Measurements from ENCODE around the gene ASXL2.
"Not testable (repeated sequence)": the region's sequence is repeated elsewhere in the genome, so short reads cannot be mapped to it uniquely, and the experiment has no call there.

The ASXL2 gene

DNA sequence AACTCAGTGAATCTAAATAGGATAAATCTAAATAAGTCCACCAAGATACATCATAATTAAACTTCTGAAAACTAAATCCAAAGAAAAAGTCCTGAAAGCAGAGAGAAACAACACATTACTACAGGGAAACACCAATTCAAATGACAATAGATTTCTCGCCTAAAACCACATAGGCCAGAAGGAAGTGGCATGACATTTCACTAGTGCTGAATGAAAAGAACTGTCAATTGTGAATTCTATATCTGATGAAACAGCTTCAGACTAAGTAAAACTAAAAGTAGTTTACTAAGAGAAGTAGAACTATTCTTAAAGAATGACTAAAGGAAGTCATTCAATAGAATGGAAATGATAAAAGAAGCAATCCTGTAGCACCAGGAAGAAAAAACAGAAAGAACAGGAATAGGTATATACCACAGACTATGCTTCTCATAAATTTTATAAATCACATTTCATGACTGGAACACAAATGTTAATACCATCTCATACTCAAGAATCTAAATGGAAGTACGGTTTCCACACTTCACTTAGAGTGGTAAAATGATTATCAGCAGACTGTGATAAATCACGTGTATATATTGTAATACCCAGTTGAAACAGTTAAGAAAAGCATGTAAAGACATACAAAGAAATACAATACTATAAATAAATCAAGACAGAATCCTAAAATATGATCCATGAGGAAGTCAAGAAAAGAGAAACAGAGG, 46.4 kb downstream of the ASXL2 start:
- no peak for DNase-seq

GRCh38 chr2:25829828-25830227, 48.5 kb downstream of the ASXL2 start:
- DNase-seq: no peak

DNA sequence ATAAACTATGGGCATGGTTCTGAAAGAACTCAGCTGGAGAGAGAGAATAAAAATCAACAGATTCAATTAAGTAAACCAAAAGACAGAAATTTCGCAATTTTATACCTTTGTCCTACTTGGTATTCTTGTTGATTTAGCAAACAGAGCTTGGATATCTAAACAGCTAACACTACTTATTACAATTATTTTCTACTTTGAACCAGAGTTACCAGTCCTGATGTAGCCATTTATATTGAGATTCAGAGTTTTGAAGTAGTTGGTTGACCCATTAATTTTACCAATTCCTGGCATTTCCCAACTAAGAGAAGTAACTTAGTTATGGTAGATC, 48.9 kb downstream of the ASXL2 start:
- no peak for DNase-seq

- DNase-seq: not testable (repeated sequence)
Observed at GRCh38 chr2:25828532-25829376, 49.5 kb downstream of the ASXL2 start.

DNA sequence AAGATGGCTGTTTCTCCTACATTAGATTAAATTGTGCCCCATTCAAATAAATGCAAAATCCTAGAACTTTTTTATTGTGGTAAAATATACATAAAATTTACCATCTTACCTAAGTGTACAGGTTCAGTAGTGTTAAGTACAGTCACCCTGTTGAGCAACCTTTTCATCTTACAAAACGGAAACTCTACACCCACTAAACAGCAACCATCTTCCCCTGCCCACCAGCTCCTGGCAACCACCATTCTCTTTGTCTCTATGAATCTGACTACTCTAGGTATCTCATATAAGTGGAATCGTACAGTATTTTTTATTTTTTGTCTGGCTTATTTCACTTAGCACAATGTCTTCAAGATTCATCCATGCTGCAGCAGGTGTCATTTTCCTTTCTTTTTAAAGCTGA, 53.0 kb downstream of the ASXL2 start:
- DNase-seq: no peak

- no peak for DNase-seq
Observed at GRCh38 chr2:25824718-25825117, 53.6 kb downstream of the ASXL2 start.

- no peak for DNase-seq
Observed at GRCh38 chr2:25824216-25824615, 54.1 kb downstream of the ASXL2 start.

DNA sequence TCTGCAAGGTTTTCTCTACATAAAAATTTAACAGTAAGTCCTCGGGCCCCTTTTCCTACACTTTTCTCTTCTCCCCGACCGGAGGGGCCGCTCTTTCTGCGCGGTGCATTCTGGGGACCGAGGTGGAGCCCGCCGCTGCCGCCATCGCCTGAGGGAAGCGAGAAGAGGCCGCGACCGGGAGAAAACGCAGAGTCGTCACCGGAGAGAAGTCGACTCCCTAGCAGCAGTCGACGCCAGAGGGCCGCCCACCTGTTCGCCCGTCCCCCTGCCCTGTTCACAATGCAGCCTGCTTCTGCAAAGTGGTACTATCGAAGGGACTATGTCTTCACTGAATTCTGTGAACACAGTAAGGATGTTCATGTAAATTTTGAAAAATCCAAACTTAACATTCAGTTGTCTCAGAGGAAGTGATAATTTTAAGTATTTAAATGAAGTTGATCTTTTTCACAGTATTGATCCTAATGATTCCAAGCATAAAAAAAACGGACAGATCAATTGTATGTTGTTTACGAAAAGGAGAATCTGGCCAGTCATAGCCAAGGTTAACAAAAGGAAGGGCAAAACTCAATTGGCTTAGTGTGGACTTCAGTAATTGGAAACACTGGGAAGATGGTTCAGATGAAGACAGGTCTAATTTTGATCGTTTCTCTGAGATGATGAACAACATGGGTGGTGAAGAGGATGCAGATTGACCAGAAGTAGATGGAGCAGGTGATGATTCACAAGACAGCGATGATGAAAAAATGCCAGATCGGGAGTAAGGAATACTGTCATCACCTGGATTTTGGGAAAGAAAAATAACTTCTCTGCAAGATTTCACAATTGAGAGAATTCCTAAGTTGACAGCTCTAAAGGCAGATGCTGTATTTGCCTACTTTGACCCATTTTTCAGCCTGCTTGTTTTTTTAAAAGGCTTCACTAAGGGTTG, 55.8 kb downstream of the ASXL2 start:
- no peak for DNase-seq

GRCh38 chr2:25821225-25822056, 56.8 kb downstream of the ASXL2 start:
- no peak for DNase-seq

DNA sequence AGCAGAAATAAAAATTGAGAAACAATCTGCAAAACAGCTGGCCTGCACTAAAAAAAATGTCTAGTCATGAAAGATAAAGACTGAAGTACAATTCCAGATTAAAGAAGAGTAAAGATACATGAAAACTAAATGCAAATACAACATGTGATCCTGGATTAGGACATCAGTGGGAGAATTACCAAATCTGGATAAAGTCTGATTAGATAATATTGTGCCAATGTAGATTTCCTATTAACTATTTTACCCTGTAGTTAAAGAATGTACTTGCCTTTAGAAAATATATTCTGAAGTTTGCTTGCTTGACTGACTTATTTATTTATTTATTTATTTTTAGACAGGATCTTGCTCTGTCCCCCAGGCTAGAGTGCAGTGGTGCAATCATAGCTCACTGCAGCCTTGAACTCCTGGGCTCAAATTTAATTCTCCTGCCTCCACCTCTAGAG, 58.7 kb downstream of the ASXL2 start:
- DNase-seq: no peak

DNA sequence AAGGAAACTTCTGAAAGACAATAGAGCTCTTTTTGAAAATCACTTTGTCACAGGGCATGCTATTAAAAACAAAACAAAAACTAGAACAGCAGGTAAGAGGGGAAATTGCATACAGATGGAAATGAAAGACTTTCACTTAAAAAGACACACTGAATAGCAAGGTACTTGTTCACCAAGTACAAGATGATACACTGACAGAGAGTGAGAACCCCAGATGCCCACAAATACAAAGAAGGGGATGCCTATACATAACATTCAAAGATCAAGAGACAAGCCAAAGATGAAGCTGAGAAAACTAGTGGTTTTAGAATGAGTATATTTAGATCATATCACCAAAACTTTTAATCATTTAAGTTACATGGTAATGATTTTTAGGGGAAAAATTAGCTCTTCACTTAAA, 60.7 kb downstream of the ASXL2 start:
- no peak for DNase-seq

- DNase-seq: no peak
Observed at GRCh38 chr2:25817006-25817405, 61.3 kb downstream of the ASXL2 start.

DNA sequence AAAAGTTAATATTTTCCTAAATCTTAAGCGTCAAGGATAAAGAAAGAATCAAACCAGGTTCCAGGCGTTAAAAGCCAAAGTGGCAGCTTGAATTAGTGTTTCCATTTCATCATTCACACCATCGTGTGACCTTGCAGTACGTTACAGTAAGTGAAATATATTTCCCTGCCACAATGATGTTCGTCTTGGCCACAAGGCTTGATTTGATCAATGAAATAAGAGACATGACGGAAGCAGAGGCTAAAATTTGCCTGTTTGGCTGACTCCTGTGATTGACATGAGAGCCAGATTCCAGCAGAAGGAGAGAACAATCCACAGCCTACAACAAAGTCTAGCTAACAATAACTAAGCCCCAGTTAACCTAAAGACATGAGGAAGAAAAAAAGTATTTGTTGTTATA, 62.0 kb downstream of the ASXL2 start:
- no peak for DNase-seq

GRCh38 chr2:25814681-25815080, 63.6 kb downstream of the ASXL2 start:
- DNase-seq: no peak

GRCh38 chr2:25810428-25810827, 67.9 kb downstream of the ASXL2 start:
- no peak for DNase-seq

DNA sequence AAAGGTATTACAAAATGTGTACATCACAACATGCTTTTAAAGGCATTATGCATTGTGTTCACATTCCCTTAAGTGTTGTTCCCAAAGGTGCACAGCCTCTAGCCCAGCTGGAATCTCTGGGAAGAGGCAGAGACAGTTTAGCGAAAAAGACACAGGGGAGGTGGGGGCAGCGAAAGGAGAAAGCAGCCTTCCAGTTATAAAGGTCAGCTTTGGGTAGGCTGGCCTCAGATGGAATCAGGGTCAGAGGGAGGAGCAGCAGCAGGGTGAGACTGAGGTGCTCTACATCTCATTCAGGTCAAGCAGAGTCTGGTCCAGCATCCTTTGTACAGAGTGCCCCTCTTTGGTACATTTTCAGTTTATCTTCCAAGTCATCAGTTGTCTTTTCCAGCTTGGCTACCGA, 68.6 kb downstream of the ASXL2 start:
- no peak for DNase-seq

- DNase-seq: no peak
Observed at GRCh38 chr2:25808006-25808383, 70.3 kb downstream of the ASXL2 start.

DNA sequence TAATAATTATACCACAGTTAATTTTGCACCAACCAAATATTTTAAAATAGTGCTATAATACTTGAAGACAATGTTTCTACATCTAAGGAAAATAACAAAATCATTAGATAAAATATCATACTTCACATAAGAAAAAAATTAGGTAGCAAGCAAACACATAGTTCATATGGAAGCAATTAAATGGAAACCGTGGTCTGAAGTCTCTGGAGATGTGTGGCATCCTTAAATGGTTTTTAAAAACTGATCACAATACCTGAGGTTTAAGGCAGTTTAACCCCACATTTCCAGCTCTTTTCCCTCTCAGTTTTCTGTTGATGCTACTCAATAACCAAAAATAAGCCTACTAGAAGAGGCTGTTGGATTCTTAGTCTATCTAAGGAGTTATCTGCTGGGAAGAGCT, 71.3 kb downstream of the ASXL2 start:
- no peak for DNase-seq

- DNase-seq: no peak
Observed at GRCh38 chr2:25805987-25806386, 72.3 kb downstream of the ASXL2 start.

GRCh38 chr2:25804338-25804737, 73.9 kb downstream of the ASXL2 start:
- DNase-seq: no peak

- DNase-seq: no peak
Observed at GRCh38 chr2:25799301-25799700, 79.0 kb downstream of the ASXL2 start.
